Measurements from ENCODE around the gene DUSP16.
A peak's percentile ranks its signal among the peaks of the same experiment; 100 is the strongest.
"Not testable (repeated sequence)": the region's sequence is repeated elsewhere in the genome, so short reads cannot be mapped to it uniquely, and the experiment has no call there.

Gene DUSP16

GRCh38 chr12:12492547-12492946 lies 70.1 kb downstream of the DUSP16 start:
- no peak for DNase-seq (ENCODE audit: low spot score)

- no peak for DNase-seq (ENCODE audit: low spot score)
Measured at GRCh38 chr12:12491606-12492005, 71.1 kb downstream of the DUSP16 start.

GRCh38 chr12:12488823-12489550 lies 73.7 kb downstream of the DUSP16 start:
- no peak for DNase-seq (ENCODE audit: low spot score)

DNA sequence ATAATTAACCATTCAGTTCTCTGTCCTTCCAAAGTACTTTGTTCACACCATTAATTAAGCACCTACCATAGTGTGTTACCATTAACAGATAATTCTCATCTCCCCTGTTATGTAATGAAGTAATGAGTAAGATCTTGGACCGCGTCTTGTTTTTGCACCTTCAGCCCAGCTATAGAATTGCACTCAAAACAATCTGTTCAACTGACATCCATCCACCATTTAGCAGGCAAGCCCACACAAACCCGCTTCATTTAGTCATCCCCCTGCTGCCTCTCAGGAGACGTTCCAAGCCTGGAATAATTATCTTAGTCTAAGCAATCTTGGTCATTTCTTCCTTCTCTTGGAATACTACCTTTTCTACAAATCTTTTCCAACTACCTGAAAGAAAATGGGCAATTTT lies 74.4 kb downstream of the DUSP16 start:
- no peak for DNase-seq (ENCODE audit: low spot score)

DNA sequence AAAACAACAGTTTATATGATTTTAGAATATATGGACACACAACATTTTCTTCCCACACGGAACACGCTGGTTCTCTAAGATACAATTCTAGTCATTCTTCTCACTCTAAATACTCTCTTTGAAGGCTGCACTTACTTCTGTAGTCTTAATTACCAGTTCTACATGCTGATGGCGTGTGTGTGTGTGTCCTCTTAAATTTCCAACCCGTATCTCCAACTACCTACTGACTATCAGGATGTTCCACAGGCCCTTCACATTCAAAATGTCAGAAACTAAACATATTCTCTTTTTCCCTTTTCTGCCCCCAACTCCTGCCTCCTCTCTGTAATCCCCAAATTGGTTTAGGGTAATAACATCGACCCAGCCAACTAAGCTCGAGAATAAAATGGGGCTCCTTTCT lies 75.2 kb downstream of the DUSP16 start:
- DNase-seq (ENCODE audit: low spot score) = no peak

DNA sequence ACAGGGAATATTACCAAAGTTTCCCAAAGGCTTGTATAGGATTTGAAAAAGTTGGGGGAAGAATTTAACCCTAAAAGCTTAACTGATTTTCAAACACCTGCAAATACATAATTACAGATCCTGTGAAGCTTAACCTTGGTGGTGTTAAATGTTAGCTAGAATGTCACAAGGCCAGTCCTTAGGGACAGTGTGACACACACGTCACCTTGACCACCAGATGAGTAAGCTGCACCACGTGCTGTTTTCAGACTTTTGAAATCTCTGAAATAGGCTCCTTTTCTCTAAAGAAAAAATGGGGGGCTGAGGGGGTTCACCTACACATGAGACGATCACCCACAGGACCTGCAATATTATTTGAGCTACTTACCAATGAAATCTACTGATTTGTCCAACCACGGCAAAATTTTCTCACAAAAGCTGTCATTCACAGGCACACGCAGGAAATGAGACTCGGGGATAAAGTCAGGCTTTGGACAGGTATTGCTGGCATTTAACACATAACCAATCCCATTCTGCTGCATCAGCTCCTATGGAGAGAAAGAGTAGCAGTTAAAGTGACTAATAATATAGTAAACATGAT lies 75.9 kb downstream of the DUSP16 start:
- DNase-seq (ENCODE audit: low spot score) = no peak

- no peak for DNase-seq (ENCODE audit: low spot score)
Measured at GRCh38 chr12:12483438-12483837, 79.2 kb downstream of the DUSP16 start.

GRCh38 chr12:12482959-12483358 lies 79.7 kb downstream of the DUSP16 start:
- no peak for DNase-seq (ENCODE audit: low spot score)

DNA sequence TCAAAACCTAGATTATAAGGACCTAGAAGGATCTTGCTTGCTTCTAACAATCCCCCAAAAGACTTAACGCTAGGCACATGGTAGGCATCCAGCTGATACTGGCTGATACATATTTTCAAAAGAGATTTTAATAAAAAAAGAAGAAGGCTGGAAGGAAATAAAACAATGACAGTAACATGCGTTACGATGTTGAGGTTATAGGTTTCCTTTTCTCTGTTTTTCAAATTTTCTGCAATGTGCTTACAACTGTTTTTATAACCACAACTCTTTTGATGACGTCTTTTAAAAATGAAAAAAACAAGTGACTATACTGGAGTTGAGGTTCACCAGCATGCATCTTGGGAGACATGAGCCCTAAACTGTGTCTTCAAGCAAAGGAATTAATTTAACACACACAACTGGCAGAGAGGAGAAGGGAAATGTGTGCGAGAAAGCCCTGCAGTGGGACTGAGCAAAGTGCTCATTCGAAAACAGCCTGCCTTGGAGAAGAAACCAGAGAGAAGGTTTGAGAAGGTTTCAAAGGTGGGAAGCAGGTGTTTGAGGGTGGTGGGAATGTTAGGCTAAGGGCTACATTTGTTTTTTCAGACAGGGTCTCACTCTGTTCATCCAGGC lies 80.4 kb downstream of the DUSP16 start:
- peak; percentile 67 for DNase-seq (ENCODE audit: low spot score)

DNA sequence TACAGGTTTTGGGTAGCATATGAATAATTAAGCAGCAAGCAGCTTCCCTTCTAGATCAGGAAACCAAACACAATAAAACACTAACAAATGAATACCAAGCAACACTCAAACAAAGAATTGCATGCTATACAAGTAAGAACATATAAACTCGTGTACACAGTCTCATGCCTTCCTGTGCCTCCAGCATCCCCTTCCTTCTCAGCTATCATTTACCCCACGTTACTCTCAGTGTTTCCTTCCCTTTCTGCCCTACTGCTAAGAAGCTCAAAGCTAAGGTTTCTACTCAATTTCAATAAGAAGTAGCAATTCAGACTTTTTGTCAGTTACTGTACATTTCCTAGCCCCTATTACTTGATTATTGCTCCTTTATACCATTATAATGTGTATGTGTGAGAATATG lies 81.0 kb downstream of the DUSP16 start:
- DNase-seq (ENCODE audit: low spot score) = no peak

GRCh38 chr12:12480074-12480473 lies 82.6 kb downstream of the DUSP16 start:
- DNase-seq (ENCODE audit: low spot score) = no peak

DNA sequence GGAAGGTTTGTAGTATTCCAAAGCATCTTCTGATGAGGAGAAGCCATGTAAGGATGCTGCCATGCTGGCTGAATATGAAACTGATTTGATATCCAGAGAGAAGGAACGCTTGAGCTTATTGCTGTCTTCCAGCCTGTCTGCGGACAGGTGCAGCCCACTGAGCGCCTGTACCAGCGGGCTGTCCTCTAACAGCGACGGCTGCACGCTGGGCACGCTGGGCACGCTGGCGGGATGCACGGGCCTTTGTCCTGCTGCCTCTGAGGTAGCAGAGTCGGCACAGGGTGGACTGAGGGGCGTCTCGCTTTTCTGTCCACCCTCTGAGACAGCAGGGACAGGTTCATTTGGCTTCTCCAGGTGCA lies 85.2 kb downstream of the DUSP16 start:
- no peak for DNase-seq (ENCODE audit: low spot score)

GRCh38 chr12:12476857-12477531 lies 85.7 kb downstream of the DUSP16 start:
- no peak for DNase-seq (ENCODE audit: low spot score)

DNA sequence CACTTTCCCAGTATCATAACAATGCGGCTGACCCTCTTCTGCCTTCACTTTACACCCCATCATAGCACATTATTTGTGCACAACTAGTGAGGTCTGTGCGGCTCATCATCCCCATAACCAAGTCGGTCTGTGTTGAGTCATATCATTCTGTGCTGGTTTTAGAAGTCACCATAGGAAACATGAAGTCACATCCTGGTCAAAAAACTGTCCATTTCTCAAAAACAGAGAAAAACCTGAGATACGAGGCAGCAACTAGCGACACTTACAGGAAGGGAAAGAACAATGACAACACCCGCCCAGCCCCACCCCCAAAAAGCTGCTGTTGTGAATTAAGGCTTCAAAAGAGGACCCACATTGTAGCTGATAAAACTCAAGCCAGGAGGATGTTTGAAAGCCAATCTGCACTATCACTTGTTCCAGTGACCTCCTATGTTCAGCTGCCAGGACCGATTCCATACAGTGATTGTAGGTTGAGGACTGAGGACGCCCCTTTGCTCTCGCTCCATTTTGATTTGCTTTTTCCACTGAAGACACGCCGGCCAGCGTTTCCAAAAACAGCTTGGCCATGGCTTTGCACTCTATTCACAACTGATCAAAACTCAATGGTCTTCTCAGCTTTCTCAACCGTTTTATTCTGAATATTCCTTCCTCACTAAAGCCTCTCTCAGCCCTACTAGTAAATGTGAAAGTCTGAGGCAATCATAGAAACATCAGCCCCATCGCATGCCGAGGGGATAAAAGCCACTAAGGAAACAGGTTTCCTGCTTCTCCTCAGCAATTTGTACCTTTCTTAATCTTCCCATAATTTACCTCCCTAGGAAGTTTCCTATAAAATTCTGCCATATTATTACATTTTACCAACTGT lies 87.5 kb downstream of the DUSP16 start:
- peak; percentile 81 for DNase-seq (ENCODE audit: low spot score)

DNA sequence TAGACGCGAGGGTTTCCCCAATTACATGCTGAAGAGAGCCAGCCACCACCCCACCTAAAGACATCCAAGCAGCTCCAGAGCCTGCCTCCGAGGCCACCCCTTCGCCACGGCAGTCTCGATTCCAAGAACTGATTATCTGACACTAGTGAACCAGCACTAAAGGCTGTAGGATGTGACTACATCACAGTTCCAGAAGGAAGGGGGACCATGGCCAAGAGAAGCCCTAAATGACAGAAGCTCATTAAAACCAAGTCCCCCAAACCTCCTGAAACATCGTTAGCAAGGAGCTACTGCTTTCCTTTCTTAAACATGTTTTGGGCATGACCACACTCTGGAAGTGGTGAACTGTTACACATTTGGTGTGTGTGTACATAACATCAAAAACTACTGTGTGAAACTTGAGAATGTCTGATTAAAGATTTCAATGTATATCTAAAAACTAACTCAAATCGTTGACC lies 88.2 kb downstream of the DUSP16 start:
- DNase-seq (ENCODE audit: low spot score) = peak; percentile 68

DNA sequence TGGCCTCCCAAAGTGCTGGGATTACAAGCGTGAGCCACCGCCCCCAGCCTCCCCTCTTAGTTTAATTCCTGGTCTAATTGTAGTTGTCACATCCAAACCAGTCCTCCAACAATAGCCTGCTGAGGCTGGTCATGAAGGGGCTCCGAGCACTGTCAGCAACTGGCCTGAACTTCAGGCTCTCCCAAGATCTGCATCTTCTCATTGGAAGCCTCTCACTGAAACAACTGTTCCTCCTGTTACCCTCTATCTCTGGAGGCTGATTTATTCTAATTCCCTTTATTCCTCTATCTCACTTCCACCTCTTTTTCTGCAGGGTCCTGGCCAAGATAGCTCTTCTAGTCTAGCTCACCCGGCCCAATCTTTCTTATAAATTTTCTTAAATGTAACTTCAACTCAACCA lies 89.4 kb downstream of the DUSP16 start:
- no peak for DNase-seq (ENCODE audit: low spot score)

DNA sequence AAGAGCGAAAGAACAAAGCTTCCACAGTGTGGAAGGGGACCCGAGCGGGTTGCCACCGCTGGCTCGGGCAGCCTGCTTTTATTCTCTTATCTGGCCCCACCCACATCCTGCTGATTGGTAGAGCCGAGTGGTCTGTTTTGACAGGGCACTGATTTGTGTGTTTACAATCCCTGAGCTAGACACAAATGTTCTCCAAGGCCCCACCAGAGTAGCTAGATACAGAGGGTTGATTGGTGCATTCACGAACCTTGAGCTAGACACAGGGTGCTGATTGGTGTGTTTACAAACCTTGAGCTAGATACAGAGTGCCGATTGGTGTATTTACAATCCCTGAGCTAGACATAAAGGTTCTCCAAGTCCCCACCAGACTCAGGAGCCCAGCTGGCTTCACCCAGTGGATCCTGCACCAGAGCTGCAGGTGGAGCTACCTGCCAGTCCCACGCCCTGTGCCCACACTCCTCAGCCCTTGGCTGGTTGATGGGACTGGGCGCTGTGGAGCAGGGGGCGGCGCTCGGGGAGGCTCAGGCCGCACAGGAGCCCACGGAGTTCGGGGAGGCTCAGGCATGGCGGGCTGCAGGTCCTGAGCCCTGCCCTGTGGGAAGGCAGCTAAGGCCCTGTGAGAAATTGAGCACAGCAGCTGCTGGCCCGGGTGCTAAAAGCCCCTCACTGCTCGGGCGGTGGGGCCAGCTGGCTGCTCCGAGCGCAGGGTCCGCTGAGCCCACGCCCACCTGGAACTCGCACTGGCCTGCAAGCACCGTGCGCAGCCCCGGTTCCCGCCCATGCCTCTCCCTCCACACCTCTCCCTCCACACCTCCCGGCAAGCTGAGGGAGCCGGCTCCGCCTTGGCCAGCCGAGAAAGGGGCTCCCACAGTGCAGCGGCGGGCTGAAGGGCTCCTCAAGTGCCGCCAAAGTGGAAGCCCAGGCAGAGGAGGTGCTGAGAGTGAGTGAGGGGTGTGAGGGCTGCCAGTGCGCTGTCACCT lies 90.4 kb downstream of the DUSP16 start:
- DNase-seq (ENCODE audit: low spot score) = not testable (repeated sequence)

DNA sequence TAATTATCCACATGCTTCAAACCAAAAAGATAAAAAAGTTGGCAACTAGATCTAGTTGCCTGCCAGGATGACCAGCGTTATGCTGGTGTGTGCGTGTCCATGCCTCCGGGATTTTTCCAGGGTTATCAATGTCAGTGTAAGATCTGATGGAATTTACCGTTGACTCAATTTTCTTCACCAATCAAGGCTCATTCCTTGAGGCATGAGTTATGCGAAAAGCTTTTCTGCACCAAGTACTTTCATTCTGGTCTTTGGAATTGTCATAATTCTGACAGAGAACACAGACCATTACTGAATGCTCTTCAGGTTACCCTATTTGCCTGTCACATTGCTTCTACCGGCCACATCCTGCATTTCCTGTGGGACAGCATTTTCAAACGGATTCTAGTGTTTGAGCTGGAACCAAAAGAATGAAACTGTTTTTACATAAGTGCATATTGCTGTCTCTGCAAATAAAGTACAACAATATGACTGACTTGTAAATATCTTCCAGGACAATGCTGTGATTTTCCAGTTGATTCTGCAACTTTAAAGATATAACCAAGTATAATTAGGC lies 91.8 kb downstream of the DUSP16 start:
- no peak for DNase-seq (ENCODE audit: low spot score)

GRCh38 chr12:12469386-12469785 lies 93.3 kb downstream of the DUSP16 start:
- DNase-seq (ENCODE audit: low spot score) = no peak

- no peak for DNase-seq (ENCODE audit: low spot score)
Measured at GRCh38 chr12:12468575-12468974, 94.1 kb downstream of the DUSP16 start.
